IPS-NIHi7 (cell line): ENCODE measurements around the gene ST6GAL2.
A peak's percentile ranks its signal among the peaks of the same experiment; 100 is the strongest.

ENCODE experiments used
- DNase-seq: peaks from one replicate; pipeline ENCODE4 v3.0.0; 2012; ENCODE audit warnings: mixed read lengths; ENCODE audit errors: extremely low spot score

Gene ST6GAL2, protein sequence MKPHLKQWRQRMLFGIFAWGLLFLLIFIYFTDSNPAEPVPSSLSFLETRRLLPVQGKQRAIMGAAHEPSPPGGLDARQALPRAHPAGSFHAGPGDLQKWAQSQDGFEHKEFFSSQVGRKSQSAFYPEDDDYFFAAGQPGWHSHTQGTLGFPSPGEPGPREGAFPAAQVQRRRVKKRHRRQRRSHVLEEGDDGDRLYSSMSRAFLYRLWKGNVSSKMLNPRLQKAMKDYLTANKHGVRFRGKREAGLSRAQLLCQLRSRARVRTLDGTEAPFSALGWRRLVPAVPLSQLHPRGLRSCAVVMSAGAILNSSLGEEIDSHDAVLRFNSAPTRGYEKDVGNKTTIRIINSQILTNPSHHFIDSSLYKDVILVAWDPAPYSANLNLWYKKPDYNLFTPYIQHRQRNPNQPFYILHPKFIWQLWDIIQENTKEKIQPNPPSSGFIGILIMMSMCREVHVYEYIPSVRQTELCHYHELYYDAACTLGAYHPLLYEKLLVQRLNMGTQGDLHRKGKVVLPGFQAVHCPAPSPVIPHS

DNA sequence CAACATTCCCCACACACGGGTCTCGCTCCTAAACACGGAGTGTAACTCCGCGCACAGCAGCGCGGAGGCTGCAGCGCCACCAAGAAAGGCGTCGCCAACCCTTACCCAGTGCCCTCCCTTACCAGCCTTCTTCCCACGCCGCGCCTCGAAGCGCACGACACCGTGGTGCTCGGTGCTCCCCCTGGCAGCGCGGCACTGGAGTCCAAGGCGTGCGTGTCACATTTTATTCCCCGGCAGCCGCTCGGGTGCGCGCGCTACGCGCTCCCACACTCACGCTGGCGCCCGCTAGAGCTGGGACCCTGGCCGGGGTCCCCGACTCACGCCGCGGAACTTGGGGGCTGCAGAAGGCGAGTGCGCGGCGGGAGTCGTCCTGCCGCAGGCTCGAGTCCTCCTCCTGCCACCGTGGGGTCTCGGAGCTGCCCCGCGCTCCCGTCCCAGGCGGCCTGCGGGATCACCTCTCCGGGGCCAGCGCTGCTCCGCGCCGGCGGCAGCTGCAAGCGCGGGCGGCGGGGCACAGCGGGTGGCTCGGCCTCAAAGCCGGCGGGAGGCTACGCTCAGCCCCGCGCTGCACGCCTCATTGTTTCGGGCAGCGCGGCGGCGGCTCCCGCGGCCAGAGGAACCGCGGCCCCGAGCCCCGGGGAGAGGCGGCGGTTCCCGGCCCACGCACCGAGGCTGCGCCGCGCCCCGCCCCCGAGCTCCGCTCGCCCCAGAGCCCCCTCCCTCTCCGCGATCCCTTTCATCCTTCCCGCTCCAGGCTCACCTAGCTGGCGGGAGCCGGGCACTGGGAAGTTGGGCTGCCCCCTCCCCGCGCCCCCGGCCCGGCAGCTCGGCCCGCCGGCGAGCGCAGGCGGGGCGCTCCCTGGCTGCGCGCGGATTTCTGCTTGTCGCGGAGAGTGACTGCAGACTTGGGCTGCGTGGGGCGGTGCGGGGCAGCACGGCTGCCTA, at the start of gene ST6GAL2:
TSS of gene ST6GAL2 (minus strand) at position 197 of the 945 bp plus-strand sequence. CDS start 42,190 bp downstream, outside the sequence.
- DNase-seq, result peak; percentile 61

GRCh38 chr2:106932644-106933043, 46.7 kb upstream of the ST6GAL2 start:
- no peak for DNase-seq

DNA sequence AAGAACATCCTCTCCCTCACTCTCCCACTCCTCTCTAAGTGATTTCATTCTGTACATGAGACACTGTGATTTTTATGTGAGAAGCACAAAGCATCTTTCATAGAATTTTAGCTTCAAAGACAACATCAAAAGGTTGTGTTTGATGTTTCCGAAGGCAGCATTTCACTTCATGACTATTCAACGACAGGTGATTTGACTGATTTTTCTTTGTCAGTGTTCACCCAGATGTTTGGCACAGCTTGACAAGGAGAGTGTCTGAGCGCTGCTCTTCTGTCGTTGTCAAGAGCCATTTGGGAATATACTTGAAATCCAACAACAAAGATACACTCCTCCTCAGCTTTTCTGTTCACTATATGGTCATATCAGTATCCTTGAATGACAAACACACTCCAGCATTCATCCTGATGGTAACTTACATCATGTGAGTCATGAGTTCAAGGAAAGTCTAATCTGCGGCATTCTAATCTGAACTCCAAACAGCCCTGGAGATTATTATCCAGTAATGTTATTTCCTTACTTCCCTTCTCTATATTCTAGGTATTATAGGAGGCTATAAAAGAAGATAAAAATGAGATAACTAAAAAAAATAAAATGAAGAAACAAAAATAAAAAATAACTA, 45.9 kb upstream of the ST6GAL2 start:
- no peak for DNase-seq

DNA sequence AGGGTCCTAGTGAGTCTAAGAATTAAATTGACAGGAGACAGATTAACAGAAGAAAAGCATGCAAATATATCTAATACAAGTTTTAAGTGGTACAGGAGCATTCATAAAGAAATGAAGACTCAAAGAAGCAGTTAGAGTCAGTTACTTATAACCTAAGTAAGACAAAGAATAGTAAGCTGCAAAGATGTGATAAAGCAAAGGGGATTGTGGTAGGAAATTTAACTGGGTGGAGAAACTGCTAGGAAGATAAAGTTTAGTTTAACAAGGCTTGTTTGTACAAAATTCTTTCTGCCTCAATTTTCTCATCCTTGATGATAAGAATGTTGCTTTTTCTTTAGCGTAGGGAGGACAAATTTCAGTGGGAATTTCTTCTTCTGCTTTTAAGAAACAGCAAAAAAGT, 35.5 kb upstream of the ST6GAL2 start:
- no peak for DNase-seq

DNA sequence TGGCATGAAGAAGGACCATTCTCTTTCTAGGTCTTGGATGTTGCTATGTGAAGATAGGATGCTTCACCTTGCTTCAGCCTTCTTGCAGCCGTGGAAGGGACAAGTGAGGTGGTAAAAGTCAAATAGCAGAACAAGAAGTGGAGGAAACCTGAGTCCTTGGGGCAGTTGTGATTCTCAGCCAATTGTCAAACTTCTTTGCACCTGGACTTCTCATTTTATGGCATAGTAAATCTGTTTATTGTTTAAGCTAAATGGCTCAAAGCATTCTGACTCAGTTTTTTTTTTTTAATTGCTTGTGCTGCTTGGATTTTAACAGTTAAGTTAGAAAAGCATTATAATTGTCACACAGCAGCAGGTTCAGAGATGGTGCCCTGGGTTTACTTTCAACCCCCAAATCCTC, 33.0 kb upstream of the ST6GAL2 start:
- DNase-seq, result no peak

DNA sequence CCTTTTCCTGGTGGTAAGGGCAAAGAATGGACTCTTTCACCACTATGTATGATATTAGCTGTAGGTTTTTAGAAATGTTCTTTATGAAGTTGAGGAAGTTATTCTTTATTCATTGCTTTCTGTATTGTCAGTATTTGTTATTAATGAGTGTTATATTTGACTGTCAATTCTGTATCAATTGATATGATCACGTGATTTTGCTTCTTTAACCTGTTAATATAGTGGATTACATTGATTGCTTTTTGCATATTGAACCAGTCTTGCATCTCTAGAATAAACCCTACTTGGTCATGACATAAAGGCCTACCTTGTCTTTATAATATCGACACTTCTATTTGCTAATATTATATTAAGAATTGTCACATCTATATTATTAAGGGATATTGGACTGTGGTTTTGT, 18.3 kb upstream of the ST6GAL2 start:
- DNase-seq, result no peak

GRCh38 chr2:106899786-106900530, 14.0 kb upstream of the ST6GAL2 start:
- DNase-seq, result no peak

DNA sequence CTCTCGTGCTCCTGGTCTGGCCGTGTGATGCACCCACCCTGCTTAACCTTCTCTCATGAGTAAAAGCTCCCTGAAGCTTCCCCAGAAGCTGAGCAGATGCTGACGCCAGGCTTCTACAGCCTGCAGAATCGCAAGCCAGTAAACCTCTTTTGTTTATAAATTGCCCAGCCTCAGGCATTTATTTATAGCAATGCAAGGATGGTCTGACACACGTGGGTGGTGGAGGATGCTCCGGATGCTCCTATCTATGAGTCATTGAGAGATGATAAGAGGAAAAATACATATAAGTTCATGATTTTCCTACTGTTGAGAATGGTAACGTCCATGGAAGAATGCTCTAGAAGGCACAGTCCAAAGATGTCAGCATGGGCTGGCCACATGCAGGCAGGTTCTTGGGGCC, 8.6 kb upstream of the ST6GAL2 start:
- DNase-seq, result no peak

DNA sequence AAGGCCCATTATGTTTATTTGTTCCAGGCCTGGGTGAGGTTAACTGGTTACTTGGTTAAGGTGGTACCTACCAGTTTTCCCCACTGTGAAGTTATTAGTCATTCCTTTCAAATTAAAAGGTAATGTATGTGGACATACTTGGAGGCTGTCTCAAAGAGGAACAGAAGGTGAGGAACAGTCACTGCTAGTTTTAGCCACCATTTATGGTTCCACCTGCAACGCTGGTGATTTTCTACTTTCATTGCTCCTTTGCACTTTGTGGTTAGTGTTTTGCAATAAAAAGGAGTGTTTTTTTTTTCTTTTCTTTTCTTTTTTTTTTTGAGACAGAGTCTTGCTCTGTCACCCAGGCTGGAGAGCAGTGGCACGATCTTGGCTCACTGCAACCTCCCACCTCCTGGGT, 6.1 kb upstream of the ST6GAL2 start:
- no peak for DNase-seq

- DNase-seq, result no peak
Observed at GRCh38 chr2:106890606-106891005, 4.6 kb upstream of the ST6GAL2 start.

- DNase-seq, result peak; percentile 59
Observed at GRCh38 chr2:106886916-106887758, 1.2 kb upstream of the ST6GAL2 start.

- DNase-seq, result peak; percentile 28
Observed at GRCh38 chr2:106885329-106885728, 638 bp downstream of the ST6GAL2 start.

DNA sequence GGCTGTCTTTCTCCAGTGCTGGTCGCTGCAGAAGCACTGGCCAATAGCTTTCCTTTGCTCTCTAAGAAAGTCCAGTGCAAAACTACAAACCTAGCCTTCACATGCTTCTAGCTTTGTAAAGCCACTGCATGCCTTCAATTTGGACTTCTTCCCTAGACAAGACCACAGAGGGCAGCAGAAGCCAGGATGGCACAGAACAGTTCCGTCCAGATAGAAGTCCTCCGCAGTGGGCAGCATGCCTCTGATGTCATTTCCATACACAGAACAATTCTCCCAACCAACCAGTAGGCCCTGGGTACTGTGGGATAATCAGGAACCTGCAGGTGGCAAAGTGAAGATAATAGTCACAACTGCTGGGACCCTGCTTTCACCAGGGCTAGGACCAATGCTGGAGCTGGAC, 3.3 kb downstream of the ST6GAL2 start:
- no peak for DNase-seq

- no peak for DNase-seq
Observed at GRCh38 chr2:106878206-106878605, 7.8 kb downstream of the ST6GAL2 start.

DNA sequence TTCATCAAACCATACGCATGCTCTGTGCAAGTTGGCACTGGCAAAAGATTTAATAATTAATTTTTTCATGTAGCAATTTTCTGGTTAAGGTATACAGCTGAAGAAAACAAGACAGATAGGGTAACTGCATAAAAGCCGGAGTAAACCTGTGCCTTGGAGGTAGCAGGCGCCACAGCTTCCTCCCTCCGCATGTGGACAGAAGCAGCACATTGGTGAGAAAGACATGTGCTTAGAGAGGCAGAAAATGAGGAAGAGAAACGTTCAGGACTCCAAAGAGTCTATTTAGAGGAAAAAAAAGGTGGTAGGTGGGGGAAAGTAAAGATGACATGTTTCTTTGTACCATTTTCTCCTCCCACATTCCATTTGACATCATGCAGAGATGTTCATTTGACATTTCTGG, 9.3 kb downstream of the ST6GAL2 start:
- DNase-seq, result no peak

GRCh38 chr2:106869512-106870275, 16.3 kb downstream of the ST6GAL2 start:
- no peak for DNase-seq

DNA sequence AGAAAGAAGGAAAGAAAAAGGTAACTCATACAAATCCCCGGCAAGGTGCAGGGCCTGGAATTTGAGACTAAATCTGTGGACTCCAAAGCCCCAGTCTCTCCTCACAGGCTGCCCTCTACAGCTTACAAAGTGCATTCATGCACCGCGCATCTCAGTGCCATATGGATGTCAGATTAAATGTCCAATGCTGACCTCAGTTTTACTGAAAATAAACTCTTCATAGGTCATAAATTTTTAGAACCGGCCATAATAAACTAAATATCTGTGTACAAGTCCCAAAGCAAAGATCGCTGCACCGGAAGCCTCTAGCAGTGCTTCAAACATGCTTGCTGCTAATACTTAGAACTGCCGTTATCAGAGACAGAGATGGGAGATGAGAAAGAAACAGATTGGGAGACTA, 17.7 kb downstream of the ST6GAL2 start:
- DNase-seq, result peak; percentile 51

GRCh38 chr2:106867196-106867953, 18.6 kb downstream of the ST6GAL2 start:
- no peak for DNase-seq

GRCh38 chr2:106866641-106867040, 19.3 kb downstream of the ST6GAL2 start:
- no peak for DNase-seq
